ENCODE results near the gene SMIM44.

The SMIM44 gene

GRCh38 chr19:3463714-3464586, 19.3 kb downstream of the SMIM44 start:
- Histone ChIP-seq H3K4me2 (ENCODE audit: low read length) (no peak overlapping the region), H2AFZ (ENCODE audit: low read length) (no peak overlapping the region), H3K36me3 (ENCODE audit: insufficient read depth, low read length) (no peaks in the 10 kb centered on the region; the same call in 1 of the 2 replicates), H3F3A (ENCODE audit: insufficient read depth, low read length) (no peaks in the 10 kb centered on the region), H3K4me3 (ENCODE audit: low read depth, low read length, poor library complexity, severe bottlenecking) (no peak overlapping the region), H3K27me3 (ENCODE audit: insufficient read depth, low read length) (no peaks in the 10 kb centered on the region), H3K9me3 (ENCODE audit: low read length) (0 out of 2 replicates have a peak, but pooled peaks cover 2% of the 10 kb centered on the region), H3K9me2 (ENCODE audit: low read depth, low read length) (no peaks in the 10 kb centered on the region), H3K9ac (ENCODE audit: low read length) (no peak overlapping the region), H3K27ac (ENCODE audit: low read depth, low read length, poor library complexity, severe bottlenecking) (no peak overlapping the region), H3K79me2 (ENCODE audit: insufficient read depth, low read length) (no peaks in the 10 kb centered on the region), H3K4me1 (ENCODE audit: insufficient read depth, low read length, severe bottlenecking) (no peaks in the 10 kb centered on the region), H4K20me1 (ENCODE audit: insufficient read depth, low read length) (no peaks in the 10 kb centered on the region)
- no peak for TF ChIP-seq EZH2 (IDR thresholded peaks at IDR 0.05; ENCODE audit: borderline replicate concordance, low read length)
- TF ChIP-seq, protein P1, sequence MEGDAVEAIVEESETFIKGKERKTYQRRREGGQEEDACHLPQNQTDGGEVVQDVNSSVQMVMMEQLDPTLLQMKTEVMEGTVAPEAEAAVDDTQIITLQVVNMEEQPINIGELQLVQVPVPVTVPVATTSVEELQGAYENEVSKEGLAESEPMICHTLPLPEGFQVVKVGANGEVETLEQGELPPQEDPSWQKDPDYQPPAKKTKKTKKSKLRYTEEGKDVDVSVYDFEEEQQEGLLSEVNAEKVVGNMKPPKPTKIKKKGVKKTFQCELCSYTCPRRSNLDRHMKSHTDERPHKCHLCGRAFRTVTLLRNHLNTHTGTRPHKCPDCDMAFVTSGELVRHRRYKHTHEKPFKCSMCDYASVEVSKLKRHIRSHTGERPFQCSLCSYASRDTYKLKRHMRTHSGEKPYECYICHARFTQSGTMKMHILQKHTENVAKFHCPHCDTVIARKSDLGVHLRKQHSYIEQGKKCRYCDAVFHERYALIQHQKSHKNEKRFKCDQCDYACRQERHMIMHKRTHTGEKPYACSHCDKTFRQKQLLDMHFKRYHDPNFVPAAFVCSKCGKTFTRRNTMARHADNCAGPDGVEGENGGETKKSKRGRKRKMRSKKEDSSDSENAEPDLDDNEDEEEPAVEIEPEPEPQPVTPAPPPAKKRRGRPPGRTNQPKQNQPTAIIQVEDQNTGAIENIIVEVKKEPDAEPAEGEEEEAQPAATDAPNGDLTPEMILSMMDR (IDR thresholded peaks at IDR 0.05; ENCODE audit: low read length) = no peak

- H3K9me3 ChIP-seq (ENCODE audit: low read length) = 0 out of 2 replicates have a peak, but pooled peaks cover 2% of the 10 kb centered on the region
Observed at GRCh38 chr19:3462991-3463713, 20.1 kb downstream of the SMIM44 start.

GRCh38 chr19:3459965-3460582, 23.2 kb downstream of the SMIM44 start:
- Histone ChIP-seq H3K4me1 (ENCODE audit: insufficient read depth, low read length, severe bottlenecking) (no peaks in the 10 kb centered on the region), H4K20me1 (ENCODE audit: insufficient read depth, low read length) (no peaks in the 10 kb centered on the region), H3F3A (ENCODE audit: insufficient read depth, low read length) (no peaks in the 10 kb centered on the region), H3K27me3 (ENCODE audit: insufficient read depth, low read length) (no peaks in the 10 kb centered on the region), H3K9ac (ENCODE audit: low read length) (no peak overlapping the region), H3K36me3 (ENCODE audit: insufficient read depth, low read length) (no peaks in the 10 kb centered on the region), H3K9me3 (ENCODE audit: low read length) (no peaks in the 10 kb centered on the region), H2AFZ (ENCODE audit: low read length) (no peak overlapping the region), H3K4me3 (ENCODE audit: low read depth, low read length, poor library complexity, severe bottlenecking) (no peak overlapping the region), H3K4me2 (ENCODE audit: low read length) (no peak overlapping the region), H3K9me2 (ENCODE audit: low read depth, low read length) (no peaks in the 10 kb centered on the region), H3K27ac (ENCODE audit: low read depth, low read length, poor library complexity, severe bottlenecking) (no peak overlapping the region), H3K79me2 (ENCODE audit: insufficient read depth, low read length) (no peaks in the 10 kb centered on the region)
- TF ChIP-seq, protein P1 (IDR thresholded peaks at IDR 0.05; ENCODE audit: low read length) = no peak
- no peak for TF ChIP-seq EZH2 (IDR thresholded peaks at IDR 0.05; ENCODE audit: borderline replicate concordance, low read length)

More at GRCh38 chr19:3462991-3463713, 20.1 kb downstream of the SMIM44 start:
- Histone ChIP-seq H3K27ac (ENCODE audit: low read depth, low read length, poor library complexity, severe bottlenecking) (no peak overlapping the region), H2AFZ (ENCODE audit: low read length) (no peak overlapping the region), H3K4me3 (ENCODE audit: low read depth, low read length, poor library complexity, severe bottlenecking) (no peak overlapping the region), H3K79me2 (ENCODE audit: insufficient read depth, low read length) (no peaks in the 10 kb centered on the region), H3F3A (ENCODE audit: insufficient read depth, low read length) (no peaks in the 10 kb centered on the region), H3K4me1 (ENCODE audit: insufficient read depth, low read length, severe bottlenecking) (no peaks in the 10 kb centered on the region), H4K20me1 (ENCODE audit: insufficient read depth, low read length) (no peaks in the 10 kb centered on the region), H3K9ac (ENCODE audit: low read length) (no peak overlapping the region), H3K27me3 (ENCODE audit: insufficient read depth, low read length) (no peaks in the 10 kb centered on the region), H3K36me3 (ENCODE audit: insufficient read depth, low read length) (no peaks in the 10 kb centered on the region; the same call in 1 of the 2 replicates), H3K4me2 (ENCODE audit: low read length) (no peak overlapping the region), H3K9me2 (ENCODE audit: low read depth, low read length) (no peaks in the 10 kb centered on the region)
- TF ChIP-seq, protein P1 (IDR thresholded peaks at IDR 0.05; ENCODE audit: low read length) = no peak
- TF ChIP-seq EZH2 (IDR thresholded peaks at IDR 0.05; ENCODE audit: borderline replicate concordance, low read length) = no peak

All from OCI-LY1 (cell line).